Measurements from ENCODE around the gene SLC4A8. TPM values are rescaled to one million over a fixed set of nuclear protein-coding genes. Genes with fewer than 3 reads are reported as not detected.

Gene SLC4A8
- total RNA-seq, 1 experiment from 2014 or later: 4.2 TPM

- Histone ChIP-seq H3K9me2 (replicated peaks; ENCODE audit: low read length) (no peaks in the 10 kb centered on the region), H3K9ac (ENCODE audit: low read length) (no peak overlapping the region), H4K20me1 (ENCODE audit: low read length) (no peaks in the 10 kb centered on the region), H3K4me3 (ENCODE audit: low read length) (no peak overlapping the region), H3K27ac (ENCODE audit: low read length) (no peak overlapping the region), H3K36me3 (ENCODE audit: low read depth, low read length) (no peaks in the 10 kb centered on the region), H3K27me3 (ENCODE audit: low read length) (no peaks in the 10 kb centered on the region), H3K9me3 (ENCODE audit: low read length) (no peaks in the 10 kb centered on the region), H2AFZ (ENCODE audit: low read length) (no peak overlapping the region), H3K4me1 (ENCODE audit: insufficient read depth, low read length) (no peaks in the 10 kb centered on the region), H3K4me2 (ENCODE audit: low read length) (no peak overlapping the region), H3K79me2 (ENCODE audit: low read length) (no peaks in the 10 kb centered on the region), H3F3A (ENCODE audit: low read length, unreplicated experiment) (no peaks in the 10 kb centered on the region)
- BruUV-seq (replicated peaks): no TSS peak
- peak; percentile 28 for DNase-seq
- ChIA-PET CTCF (interaction anchor here (0.6 kb wide), 1 partner anchor 1660 kb away, joined by 4 read pairs; no protein-coding TSS in a partner anchor), POLR2A (ENCODE audit: unreplicated experiment) (no interaction called here)
- peak; percentile 35; the same call in 1 of the 2 replicates for ATAC-seq
- intact Hi-C loops (cut with micrococcal nuclease): no loop called here
- TF ChIP-seq EZH2phosphoT487 (IDR thresholded peaks at IDR 0.05; ENCODE audit: borderline replicate concordance, low read length): no peak
- TF ChIP-seq CTCF (conservative IDR thresholded peaks at IDR 0.05; ENCODE audit: low read depth, low read length): no peak
- TF ChIP-seq EZH2 (IDR thresholded peaks at IDR 0.05; ENCODE audit: low read length, unreplicated experiment): no peak
Measured at GRCh38 chr12:51475543-51475942, 50.9 kb downstream of the SLC4A8 start.

- Histone ChIP-seq H3K9me2 (replicated peaks; ENCODE audit: low read length) (no peaks in the 10 kb centered on the region), H3K4me2 (ENCODE audit: low read length) (no peak overlapping the region), H3K9ac (ENCODE audit: low read length) (no peak overlapping the region), H3K27me3 (ENCODE audit: low read length) (no peaks in the 10 kb centered on the region), H3K27ac (ENCODE audit: low read length) (no peak overlapping the region), H3K4me3 (ENCODE audit: low read length) (no peak overlapping the region), H3K9me3 (ENCODE audit: low read length) (no peaks in the 10 kb centered on the region), H3K4me1 (ENCODE audit: insufficient read depth, low read length) (no peaks in the 10 kb centered on the region), H4K20me1 (ENCODE audit: low read length) (no peaks in the 10 kb centered on the region), H3K36me3 (ENCODE audit: low read depth, low read length) (no peaks in the 10 kb centered on the region), H3F3A (ENCODE audit: low read length, unreplicated experiment) (no peaks in the 10 kb centered on the region), H2AFZ (ENCODE audit: low read length) (no peak overlapping the region), H3K79me2 (ENCODE audit: low read length) (no peaks in the 10 kb centered on the region)
- ATAC-seq (no peak), DNase-seq (no peak)
- ChIA-PET CTCF (no interaction called here), POLR2A (ENCODE audit: unreplicated experiment) (no interaction called here)
- intact Hi-C loops (cut with micrococcal nuclease): no loop called here
- TF ChIP-seq CTCF (conservative IDR thresholded peaks at IDR 0.05; ENCODE audit: low read depth, low read length) (no peak), EZH2 (IDR thresholded peaks at IDR 0.05; ENCODE audit: low read length, unreplicated experiment) (no peak), EZH2phosphoT487 (IDR thresholded peaks at IDR 0.05; ENCODE audit: borderline replicate concordance, low read length) (no peak)
- no TSS peak for BruUV-seq (replicated peaks)
Measured at GRCh38 chr12:51480978-51481377, 56.3 kb downstream of the SLC4A8 start.

GRCh38 chr12:51482929-51483697 is 58.5 kb downstream of the SLC4A8 start:
- DNase-seq (no peak), ATAC-seq (no peak)
- Histone ChIP-seq H3K9me3 (ENCODE audit: low read length) (no peaks in the 10 kb centered on the region), H3K4me1 (ENCODE audit: insufficient read depth, low read length) (no peaks in the 10 kb centered on the region), H3K4me3 (ENCODE audit: low read length) (no peak overlapping the region), H3K9ac (ENCODE audit: low read length) (no peak overlapping the region), H3K79me2 (ENCODE audit: low read length) (no peaks in the 10 kb centered on the region), H3F3A (ENCODE audit: low read length, unreplicated experiment) (no peaks in the 10 kb centered on the region), H3K9me2 (replicated peaks; ENCODE audit: low read length) (peaks cover 3% of the 10 kb centered on the region; the same call in 1 of the 2 replicates), H3K36me3 (ENCODE audit: low read depth, low read length) (no peaks in the 10 kb centered on the region), H4K20me1 (ENCODE audit: low read length) (no peaks in the 10 kb centered on the region), H3K4me2 (ENCODE audit: low read length) (no peak overlapping the region), H2AFZ (ENCODE audit: low read length) (0 out of 2 replicates have a peak overlapping the region, but pooled peaks have one; percentile 32), H3K27me3 (ENCODE audit: low read length) (no peaks in the 10 kb centered on the region), H3K27ac (ENCODE audit: low read length) (no peak overlapping the region)
- ChIA-PET POLR2A (ENCODE audit: unreplicated experiment) (interaction anchor here (0.6 kb wide), 1 partner anchor 227 kb away, joined by 10 read pairs; no protein-coding TSS in a partner anchor), CTCF (interaction anchor here (0.6 kb wide), 1 partner anchor 112 kb away, joined by 3 read pairs; no protein-coding TSS in a partner anchor)
- BruUV-seq (replicated peaks): no TSS peak
- intact Hi-C loops (cut with micrococcal nuclease): no loop called here
- 0 out of 2 replicates have a peak, but pooled peaks have one; percentile 20 for TF ChIP-seq CTCF (conservative IDR thresholded peaks at IDR 0.05; ENCODE audit: low read depth, low read length)
- TF ChIP-seq EZH2 (IDR thresholded peaks at IDR 0.05; ENCODE audit: low read length, unreplicated experiment): no peak
- TF ChIP-seq EZH2phosphoT487 (IDR thresholded peaks at IDR 0.05; ENCODE audit: borderline replicate concordance, low read length): no peak
